Left hindlimb (tissue), 1 donor: Measurements from ENCODE around the gene CADM4.
"Not testable (repeated sequence)": the region's sequence is repeated elsewhere in the genome, so short reads cannot be mapped to it uniquely, and the experiment has no call there.

Source experiments
- DNase-seq: peaks from one replicate; pipeline ENCODE4 v3.0.0-alpha.2; 2018

The CADM4 gene

GRCh38 chr19:43639519-43640423 is at the start of gene CADM4:
TSS of gene CADM4 (minus strand) at chr19:43639850. CDS start at chr19:43639790, 60 bp downstream.
- no peak for DNase-seq

DNA sequence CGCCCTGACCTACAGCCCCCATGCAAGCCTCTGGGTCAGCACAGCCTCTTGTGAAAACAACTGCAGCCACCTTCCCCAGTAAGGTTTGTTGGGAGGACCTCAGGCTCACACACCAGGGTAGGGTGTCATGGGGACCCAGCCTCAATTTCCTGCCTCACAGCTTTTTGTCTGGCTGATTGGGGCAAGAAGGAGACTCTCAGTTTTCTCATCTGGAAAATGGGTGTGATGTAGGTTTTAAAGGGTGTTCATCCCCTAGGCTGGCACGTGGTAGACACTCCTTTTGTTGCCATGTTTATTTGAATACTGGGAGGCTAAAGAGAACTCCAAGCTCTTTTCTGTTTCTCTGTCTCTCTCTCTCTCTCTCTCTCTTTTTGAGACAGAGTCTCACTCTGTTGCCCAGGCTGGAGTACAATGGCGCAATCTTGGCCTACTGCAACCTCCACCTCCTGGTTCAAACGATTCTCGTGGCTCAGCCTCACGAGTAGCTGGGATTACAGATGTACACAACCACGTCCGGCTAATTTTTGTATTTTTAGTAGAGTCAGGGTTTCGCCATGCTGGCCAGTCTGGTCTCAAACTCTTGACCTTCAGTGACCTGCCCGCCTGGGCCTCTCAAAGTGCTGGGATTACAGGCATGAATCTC is 48.5 kb upstream of the CADM4 start:
- DNase-seq, result no peak

DNA sequence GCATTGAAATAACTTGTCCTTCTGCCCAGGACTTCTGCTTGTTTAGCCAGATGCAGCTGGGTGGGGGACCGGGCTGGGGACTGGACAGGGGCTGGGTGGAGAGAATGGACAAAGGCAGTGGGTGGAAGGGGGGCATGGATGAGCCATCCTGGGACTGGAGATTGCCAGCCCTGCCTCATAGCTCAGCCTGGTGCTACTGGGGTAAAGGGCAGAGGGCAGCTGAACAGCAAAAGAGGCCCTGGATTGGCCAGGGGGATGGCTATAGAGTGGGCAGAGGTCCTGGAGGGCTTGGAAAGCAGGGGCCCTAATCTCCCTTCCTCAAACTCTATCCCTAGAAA is 48.0 kb upstream of the CADM4 start:
- no peak for DNase-seq

DNA sequence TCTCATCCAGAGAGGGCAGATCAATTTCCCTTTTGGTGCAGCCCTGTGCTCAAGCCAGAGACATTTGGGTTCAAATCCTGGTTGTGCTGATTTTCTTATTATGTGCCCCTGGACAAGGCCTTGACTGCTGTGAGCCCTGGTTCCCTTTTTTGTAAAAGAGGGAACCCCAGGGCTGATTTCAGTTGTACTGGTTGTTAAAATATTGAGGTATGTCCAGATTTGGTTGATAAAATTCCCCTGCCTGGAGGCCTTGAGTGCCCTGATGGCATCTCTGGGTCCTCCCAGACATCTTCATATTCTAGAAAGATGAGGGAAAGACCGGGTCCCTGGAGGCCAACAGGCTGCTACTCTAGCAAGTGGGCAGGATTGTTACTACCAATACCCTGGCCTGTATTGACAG is 44.7 kb upstream of the CADM4 start:
- no peak for DNase-seq

DNA sequence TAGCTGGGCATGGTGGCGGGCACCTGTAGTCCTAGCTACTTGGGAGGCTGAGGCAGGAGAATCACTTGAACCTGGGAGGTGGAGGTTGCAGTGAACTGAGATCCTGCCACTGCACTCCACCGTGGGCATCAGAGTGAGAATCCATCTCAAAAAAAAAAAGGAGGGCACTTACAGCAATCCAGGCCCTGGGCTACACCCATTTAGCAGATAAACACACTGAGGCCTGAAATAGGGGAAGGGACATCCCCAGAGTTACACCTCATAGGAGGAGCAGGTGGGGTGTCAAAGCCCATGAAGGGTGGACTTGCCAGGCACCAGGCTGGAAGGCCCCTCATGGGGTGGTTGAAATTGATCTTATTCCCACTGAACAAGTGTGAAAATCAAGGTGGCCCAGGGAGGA is 44.3 kb upstream of the CADM4 start:
- DNase-seq, result no peak

DNA sequence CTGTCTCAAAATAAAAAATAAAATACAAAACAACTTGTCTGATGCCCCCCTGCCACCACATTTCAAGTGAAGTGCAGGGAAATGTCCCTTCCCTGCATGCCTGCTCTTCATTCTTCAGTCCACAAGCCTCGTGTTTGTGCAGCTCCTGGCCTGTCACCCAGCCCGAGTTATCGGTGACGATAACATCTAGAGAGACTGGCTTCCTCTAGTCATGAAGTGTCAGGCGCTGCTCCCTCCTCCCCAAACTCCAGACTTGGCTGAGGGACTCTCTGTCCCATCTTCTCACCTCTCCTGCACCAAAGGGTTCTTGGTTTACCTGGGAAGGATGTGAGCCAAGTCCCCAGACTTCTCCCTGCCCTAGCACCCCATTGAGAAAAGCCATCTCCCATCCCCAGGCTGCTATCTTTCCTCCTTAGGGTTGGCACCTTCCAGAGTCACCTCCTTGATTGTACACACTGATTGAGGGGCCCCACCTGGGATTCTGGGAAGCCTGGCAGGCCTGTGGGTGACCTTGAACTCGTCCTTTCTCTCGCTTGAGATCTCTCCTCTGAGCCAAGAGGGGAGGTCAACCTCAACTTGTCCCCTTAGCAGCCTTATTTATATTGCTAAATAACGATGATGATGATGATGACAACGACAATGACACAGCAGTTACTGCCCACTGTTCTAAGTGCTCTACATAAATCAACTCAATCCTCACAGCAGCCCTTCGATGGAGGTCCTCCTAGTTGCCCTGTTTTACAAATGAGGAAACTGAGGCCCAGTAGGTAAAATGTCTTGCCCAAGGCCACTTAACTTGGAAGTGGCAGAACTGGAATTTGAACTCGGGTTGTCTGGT is 43.4 kb upstream of the CADM4 start:
- no peak for DNase-seq

- not testable (repeated sequence) for DNase-seq
Measured at GRCh38 chr19:43682269-43682668, 42.6 kb upstream of the CADM4 start.

GRCh38 chr19:43681821-43682220 is 42.2 kb upstream of the CADM4 start:
- DNase-seq, result no peak

- DNase-seq, result no peak
Measured at GRCh38 chr19:43678512-43679261, 39.0 kb upstream of the CADM4 start.

DNA sequence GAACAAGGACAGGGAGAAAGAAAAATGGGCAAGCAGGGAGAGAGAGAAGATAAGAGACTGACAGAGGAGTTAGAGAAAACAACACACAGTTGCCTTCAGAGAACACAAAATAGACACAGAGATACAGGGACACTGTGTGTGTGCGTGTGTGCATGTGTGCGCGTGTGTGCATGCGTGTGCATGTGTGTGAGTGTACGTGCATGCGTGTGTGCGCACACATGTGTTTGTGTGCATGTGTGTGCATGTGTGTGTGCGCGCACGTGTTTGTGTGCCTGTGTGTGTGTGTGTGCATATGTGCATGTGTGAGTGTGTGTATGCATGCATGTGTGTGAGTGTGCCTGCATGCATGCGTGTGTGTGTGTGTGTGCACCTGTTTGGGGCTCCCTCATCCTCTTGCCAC is 36.3 kb upstream of the CADM4 start:
- no peak for DNase-seq

DNA sequence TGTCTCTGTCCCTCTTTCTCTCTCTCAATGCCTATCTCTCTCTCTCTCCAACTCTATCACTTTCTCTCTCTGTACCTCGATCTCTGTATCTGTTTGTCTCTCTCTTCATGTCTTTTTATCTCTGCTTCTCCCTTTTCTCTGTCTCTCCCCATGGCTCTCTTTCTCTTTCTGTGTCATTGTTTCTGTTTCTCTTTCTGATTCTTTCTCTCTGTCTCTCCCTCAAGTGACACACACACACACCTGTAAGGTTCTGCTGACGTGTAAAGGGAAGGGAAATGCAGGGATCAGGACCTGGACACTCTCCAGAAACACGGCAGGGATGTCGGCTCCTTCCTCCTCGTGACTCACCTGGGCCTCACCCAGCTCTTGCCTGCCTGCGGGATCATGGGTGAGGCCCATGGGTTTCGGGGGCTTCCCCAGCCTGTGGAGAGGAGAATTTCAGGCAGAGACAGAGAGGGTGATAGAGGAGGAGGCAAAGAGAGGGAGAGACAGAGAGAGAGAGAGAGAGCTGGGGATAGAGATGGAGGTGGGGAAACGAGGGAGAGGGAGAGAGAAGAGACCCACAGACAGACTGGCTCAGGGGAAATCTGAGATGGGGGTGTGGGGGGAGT is 35.7 kb upstream of the CADM4 start:
- no peak for DNase-seq

GRCh38 chr19:43674596-43674995 is 34.9 kb upstream of the CADM4 start:
- no peak for DNase-seq

DNA sequence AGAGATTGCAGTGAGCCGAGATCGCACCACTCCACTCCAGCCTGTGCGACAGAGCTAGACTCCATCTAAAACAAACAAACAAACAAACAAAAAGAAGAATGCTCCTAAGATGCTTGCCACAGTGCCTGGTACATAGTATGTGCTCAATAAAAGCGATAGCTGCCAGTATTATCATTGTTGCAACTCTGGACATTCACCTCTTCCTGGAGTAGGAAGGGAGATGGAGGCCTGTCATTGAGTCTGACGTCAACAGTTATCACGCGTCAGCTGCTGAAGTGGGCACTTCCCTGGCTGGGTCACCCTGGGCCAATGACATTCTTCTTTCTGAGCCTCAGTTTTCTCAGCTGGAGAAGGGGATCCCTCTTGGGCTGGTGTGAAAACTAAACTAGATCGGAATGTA is 34.5 kb upstream of the CADM4 start:
- DNase-seq, result no peak

DNA sequence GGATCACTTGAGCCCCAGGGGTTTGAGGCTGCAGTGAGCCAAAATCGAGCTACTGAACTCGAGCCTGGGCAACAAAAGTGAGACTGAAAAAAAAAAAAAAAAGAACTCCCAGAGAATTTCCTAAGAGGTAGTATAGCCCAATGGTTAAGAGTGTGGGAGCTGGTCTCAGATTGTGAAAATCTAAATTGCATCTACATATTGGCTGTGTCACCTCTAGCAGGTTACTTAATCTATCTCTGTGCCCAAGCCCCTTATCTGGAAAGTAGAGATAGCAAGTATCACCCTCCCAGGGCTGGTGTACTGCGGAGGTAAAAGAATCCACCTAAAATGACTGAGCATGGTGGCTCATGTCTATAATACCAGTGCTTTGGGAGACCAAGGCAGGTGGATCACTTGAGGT is 34.0 kb upstream of the CADM4 start:
- DNase-seq, result no peak

DNA sequence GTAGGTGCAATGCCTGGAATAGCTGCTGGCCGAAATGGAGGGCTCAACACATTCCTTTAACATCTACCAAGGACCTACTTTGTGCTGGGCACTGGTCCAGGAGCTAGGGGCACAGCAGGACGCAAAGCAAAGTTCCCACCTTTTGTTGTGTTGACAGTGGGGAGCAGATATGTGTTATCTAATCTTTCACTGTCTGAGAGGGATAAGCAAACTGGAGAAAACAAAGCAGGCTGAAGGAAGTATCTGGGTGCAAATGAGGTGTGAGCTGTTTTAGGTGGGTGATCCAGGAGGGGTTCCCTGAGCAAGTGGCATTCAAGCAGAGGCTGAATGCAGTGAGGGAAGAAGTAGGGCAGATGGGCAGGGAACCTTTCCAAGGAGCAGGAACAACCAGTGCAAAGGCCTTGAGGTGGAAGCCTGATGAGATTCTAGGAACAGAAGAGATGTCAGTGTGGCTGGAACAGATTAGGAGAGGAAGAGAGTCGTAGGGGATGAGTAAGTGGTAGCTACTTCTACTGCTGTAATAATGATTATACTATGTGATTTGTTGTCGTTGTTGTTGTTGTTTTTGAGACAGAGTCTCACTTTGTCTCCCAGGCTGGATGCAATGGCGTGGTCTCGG is 32.5 kb upstream of the CADM4 start:
- no peak for DNase-seq

GRCh38 chr19:43668406-43669109 is 28.9 kb upstream of the CADM4 start:
- peak; percentile 99 for DNase-seq

GRCh38 chr19:43667876-43668405 is 28.3 kb upstream of the CADM4 start:
- DNase-seq, result no peak

- no peak for DNase-seq
Measured at GRCh38 chr19:43667126-43667875, 27.7 kb upstream of the CADM4 start.

GRCh38 chr19:43664018-43664417 is 24.4 kb upstream of the CADM4 start:
- no peak for DNase-seq

- no peak for DNase-seq
Measured at GRCh38 chr19:43662487-43662886, 22.8 kb upstream of the CADM4 start.
